Loucy (cell line): ENCODE data around the gene GRK6.

Experiments used
- CTCF ChIP-seq: fragments of 200-600 bp; sonication (generic); conservative IDR thresholded peaks from 2 replicates; pipeline ENCODE4 v1.5.1; 2014; ENCODE audit warnings: mild to moderate bottlenecking, antibody characterized with exemption, low read length
- EZH2phosphoT487 ChIP-seq: fragments of 200-600 bp; IDR thresholded peaks from 2 replicates; pipeline ENCODE4 v1.6.1; 2018; ENCODE audit warnings: antibody characterized with exemption, mild to moderate bottlenecking, moderate library complexity, borderline replicate concordance

- TF ChIP-seq CTCF (no peak), EZH2phosphoT487 (no peak)
Measured at GRCh38 chr5:177438468-177438867, 12.0 kb downstream of the GRK6 start.
